Measurements from ENCODE around the gene RPS27A.

RPS27A gene

GRCh38 chr2:55204950-55205349, 27.5 kb upstream of the RPS27A start:
- no peak overlapping the region for H3K27ac ChIP-seq (ENCODE audit: poor library complexity, severe bottlenecking)
- no peak for ATAC-seq (ENCODE audit: low read depth)
- H3K4me1 ChIP-seq (ENCODE audit: insufficient read depth, poor library complexity, severe bottlenecking): no peaks in the 10 kb centered on the region
- no peaks in the 10 kb centered on the region for H3K9me3 ChIP-seq (ENCODE audit: severe bottlenecking)
- no peak for DNase-seq (ENCODE audit: low spot score)
- H3K4me3 ChIP-seq (ENCODE audit: severe bottlenecking): no peak overlapping the region
- no peaks in the 10 kb centered on the region for H3K27me3 ChIP-seq (ENCODE audit: insufficient read depth, poor library complexity, severe bottlenecking)
- TF ChIP-seq, protein P1, sequence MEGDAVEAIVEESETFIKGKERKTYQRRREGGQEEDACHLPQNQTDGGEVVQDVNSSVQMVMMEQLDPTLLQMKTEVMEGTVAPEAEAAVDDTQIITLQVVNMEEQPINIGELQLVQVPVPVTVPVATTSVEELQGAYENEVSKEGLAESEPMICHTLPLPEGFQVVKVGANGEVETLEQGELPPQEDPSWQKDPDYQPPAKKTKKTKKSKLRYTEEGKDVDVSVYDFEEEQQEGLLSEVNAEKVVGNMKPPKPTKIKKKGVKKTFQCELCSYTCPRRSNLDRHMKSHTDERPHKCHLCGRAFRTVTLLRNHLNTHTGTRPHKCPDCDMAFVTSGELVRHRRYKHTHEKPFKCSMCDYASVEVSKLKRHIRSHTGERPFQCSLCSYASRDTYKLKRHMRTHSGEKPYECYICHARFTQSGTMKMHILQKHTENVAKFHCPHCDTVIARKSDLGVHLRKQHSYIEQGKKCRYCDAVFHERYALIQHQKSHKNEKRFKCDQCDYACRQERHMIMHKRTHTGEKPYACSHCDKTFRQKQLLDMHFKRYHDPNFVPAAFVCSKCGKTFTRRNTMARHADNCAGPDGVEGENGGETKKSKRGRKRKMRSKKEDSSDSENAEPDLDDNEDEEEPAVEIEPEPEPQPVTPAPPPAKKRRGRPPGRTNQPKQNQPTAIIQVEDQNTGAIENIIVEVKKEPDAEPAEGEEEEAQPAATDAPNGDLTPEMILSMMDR (IDR thresholded peaks at IDR 0.05; ENCODE audit: poor library complexity, severe bottlenecking): no peak
- H3K36me3 ChIP-seq (ENCODE audit: low read depth): peaks cover 21% of the 10 kb centered on the region

DNA sequence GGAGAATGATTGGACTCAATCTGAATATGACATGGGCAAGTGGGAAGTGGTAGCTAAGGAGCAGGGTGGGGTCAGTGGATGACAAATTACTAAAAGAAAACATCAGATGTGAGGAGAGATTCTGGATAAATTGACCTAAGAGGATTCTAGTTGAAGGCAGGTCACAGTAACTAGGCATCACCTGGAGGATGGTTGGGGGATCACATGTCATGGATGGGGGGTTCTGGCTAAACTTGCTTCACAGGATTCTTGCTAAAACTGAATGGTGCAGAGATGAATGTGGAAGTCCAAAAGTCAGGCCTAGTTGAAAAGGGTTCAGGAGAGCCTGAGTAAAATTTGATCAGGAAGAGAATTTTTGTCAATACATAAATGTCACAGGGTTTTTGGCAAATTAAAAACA, 18.7 kb upstream of the RPS27A start:
- TF ChIP-seq, protein P1 (IDR thresholded peaks at IDR 0.05; ENCODE audit: poor library complexity, severe bottlenecking): no peak
- H3K27me3 ChIP-seq (ENCODE audit: insufficient read depth, poor library complexity, severe bottlenecking): no peaks in the 10 kb centered on the region
- no peak for ATAC-seq (ENCODE audit: low read depth)
- H3K4me1 ChIP-seq (ENCODE audit: insufficient read depth, poor library complexity, severe bottlenecking): no peaks in the 10 kb centered on the region
- no peak overlapping the region for H3K4me3 ChIP-seq (ENCODE audit: severe bottlenecking)
- DNase-seq (ENCODE audit: low spot score): no peak
- no peaks in the 10 kb centered on the region; the same call in 1 of the 2 replicates for H3K36me3 ChIP-seq (ENCODE audit: low read depth)
- no peak overlapping the region for H3K27ac ChIP-seq (ENCODE audit: poor library complexity, severe bottlenecking)
- no peaks in the 10 kb centered on the region for H3K9me3 ChIP-seq (ENCODE audit: severe bottlenecking)

- Histone ChIP-seq H3K27me3 (ENCODE audit: insufficient read depth, poor library complexity, severe bottlenecking) (no peaks in the 10 kb centered on the region), H3K4me3 (ENCODE audit: severe bottlenecking) (no peak overlapping the region), H3K36me3 (ENCODE audit: low read depth) (peaks cover 5% of the 10 kb centered on the region; the same call in 1 of the 2 replicates), H3K9me3 (ENCODE audit: severe bottlenecking) (no peaks in the 10 kb centered on the region), H3K4me1 (ENCODE audit: insufficient read depth, poor library complexity, severe bottlenecking) (peaks cover 4% of the 10 kb centered on the region), H3K27ac (ENCODE audit: poor library complexity, severe bottlenecking) (peak overlapping the region; percentile 34)
- DNase-seq (ENCODE audit: low spot score) (no peak), ATAC-seq (ENCODE audit: low read depth) (no peak; the same call in 2 of the 3 replicates)
- TF ChIP-seq, protein P1 (IDR thresholded peaks at IDR 0.05; ENCODE audit: poor library complexity, severe bottlenecking): no peak
Measured at GRCh38 chr2:55223958-55224760, 8.3 kb upstream of the RPS27A start.

DNA sequence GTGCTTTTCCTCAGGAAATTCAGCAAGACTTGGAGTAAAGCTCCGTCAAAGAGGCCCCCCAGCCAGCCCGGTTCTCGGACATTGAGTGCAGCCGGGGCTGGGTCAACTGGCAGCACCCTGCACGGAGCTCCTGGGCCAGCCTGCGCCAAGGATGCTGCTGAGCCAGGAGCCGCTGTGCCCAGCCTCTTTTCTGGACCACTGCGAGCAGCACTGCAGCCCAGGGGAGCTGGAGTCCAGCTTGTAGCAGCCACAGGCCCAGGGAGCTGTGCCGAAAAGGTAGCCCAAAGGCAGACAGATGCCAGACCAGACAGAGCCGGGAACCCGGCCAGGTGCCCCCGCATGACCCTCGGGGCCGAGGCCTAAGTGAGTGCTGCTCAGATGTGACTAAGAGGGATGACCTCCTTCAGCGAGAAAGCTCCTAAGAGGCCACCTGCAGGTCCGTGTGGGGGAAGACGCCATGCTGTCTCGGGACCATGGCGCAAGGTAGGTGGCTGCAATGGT, 7.7 kb upstream of the RPS27A start:
- TF ChIP-seq, protein P1 (IDR thresholded peaks at IDR 0.05; ENCODE audit: poor library complexity, severe bottlenecking): no peak
- H3K9me3 ChIP-seq (ENCODE audit: severe bottlenecking): no peaks in the 10 kb centered on the region
- H3K4me1 ChIP-seq (ENCODE audit: insufficient read depth, poor library complexity, severe bottlenecking): peaks cover 4% of the 10 kb centered on the region
- ATAC-seq (ENCODE audit: low read depth): peak; percentile 28; the same call in 2 of the 3 replicates
- H3K27ac ChIP-seq (ENCODE audit: poor library complexity, severe bottlenecking): no peak overlapping the region
- H3K27me3 ChIP-seq (ENCODE audit: insufficient read depth, poor library complexity, severe bottlenecking): no peaks in the 10 kb centered on the region
- H3K36me3 ChIP-seq (ENCODE audit: low read depth): peaks cover 5% of the 10 kb centered on the region; the same call in 1 of the 2 replicates
- no peak overlapping the region for H3K4me3 ChIP-seq (ENCODE audit: severe bottlenecking)
- no peak for DNase-seq (ENCODE audit: low spot score)
